Left renal cortex interstitium (tissue), 4 donors: ENCODE measurements around the gene RXRG. TPM values are rescaled to one million over a fixed set of nuclear protein-coding genes. Genes with fewer than 3 reads are reported as not detected.

Experiments used
- polyA plus RNA-seq, 4 donors: library from polyadenylated mRNA; unstranded; fragments of 120-200 nt; gene quantifications; one replicate each; pipeline ENCODE4 v1.2.1, GENCODE V29; 2013; ENCODE audit not compliant: insufficient read length in 4 of 4

RXRG gene
- polyA plus RNA-seq, 4 donors, result 1.6 to 3.0 (median 2.2) TPM

Other genes starting within 250 kb of the RXRG start
- gene LMX1A, start 88.4 kb downstream of the RXRG start, polyA plus RNA-seq, result not detected
- under 1 TPM in 1 of 4 donors, not detected in 3; 0.08 TPM for gene LRRC52, start 98.9 kb upstream of the RXRG start, polyA plus RNA-seq
- gene MGST3, start 186.1 kb upstream of the RXRG start, polyA plus RNA-seq, result 100 to 1,000 TPM; 193 to 223 (median 212) TPM